Endodermal cell (in vitro differentiated cells): ENCODE results near the gene TMEM87B. TPM values are rescaled to one million over a fixed set of nuclear protein-coding genes. Genes with fewer than 3 reads are reported as not detected.

Experiments
- DNase-seq: peaks from one replicate; pipeline ENCODE4 v3.0.0-alpha.2; 2017
- H3K27ac ChIP-seq: 2 replicates; pipeline ENCODE4 v1.5.1; 2013; ENCODE audit warnings: mild to moderate bottlenecking, low read depth, low read length, moderate library complexity
- H3K27me3 ChIP-seq: 2 replicates; pipeline ENCODE4 v1.6.1; 2013; ENCODE audit warnings: mild to moderate bottlenecking, low read length, moderate library complexity; ENCODE audit not compliant: insufficient read depth, control insufficient read depth, poor library complexity, severe bottlenecking
- H3K36me3 ChIP-seq: 2 replicates; pipeline ENCODE4 v1.7.0; 2013; ENCODE audit warnings: mild to moderate bottlenecking, low read length, moderate library complexity; ENCODE audit not compliant: control insufficient read depth, insufficient read depth
- H3K4me1 ChIP-seq: one replicate; pipeline ENCODE4 v1.7.0; 2013; ENCODE audit warnings: low read length; ENCODE audit not compliant: control insufficient read depth, insufficient read depth
- H3K4me3 ChIP-seq: 2 replicates; pipeline ENCODE4 v1.5.1; 2013; ENCODE audit warnings: mild to moderate bottlenecking, low read length, moderate library complexity
- H3K9ac ChIP-seq: 2 replicates; pipeline ENCODE4 v1.6.1; 2013; ENCODE audit warnings: mild to moderate bottlenecking, low read length, moderate library complexity; ENCODE audit not compliant: poor library complexity, severe bottlenecking; ENCODE audit errors: extremely low read depth
- H3K9me3 ChIP-seq: 2 replicates; pipeline ENCODE4 v1.6.1; 2013; ENCODE audit warnings: mild to moderate bottlenecking, low read length, moderate library complexity; ENCODE audit not compliant: control insufficient read depth
- H3K27ac Mint-ChIP-seq: 2 replicates; pipeline ENCODE4 v1.8.0; 2020; ENCODE audit warnings: mixed read lengths
- H3K27me3 Mint-ChIP-seq: 2 replicates; pipeline ENCODE4 v1.8.0; 2021; ENCODE audit warnings: mild to moderate bottlenecking, mixed read lengths; ENCODE audit not compliant: insufficient read depth
- H3K36me3 Mint-ChIP-seq: 2 replicates; pipeline ENCODE4 v1.8.0; 2020; ENCODE audit warnings: low read depth, mixed read lengths
- H3K4me1 Mint-ChIP-seq: 2 replicates; pipeline ENCODE4 v1.8.0; 2020; ENCODE audit warnings: mixed read lengths
- H3K4me3 Mint-ChIP-seq: 2 replicates; pipeline ENCODE4 v1.8.0; 2020; ENCODE audit warnings: mild to moderate bottlenecking, moderate library complexity, mixed read lengths
- H3K9me3 Mint-ChIP-seq: 2 replicates; pipeline ENCODE4 v1.8.0; 2020; ENCODE audit warnings: mild to moderate bottlenecking, mixed read lengths
- CTCF ChIP-seq: fragments of 200-600 bp; sonication (generic); conservative IDR thresholded peaks from 2 replicates; pipeline ENCODE4 v1.5.0; 2021; ENCODE audit warnings: antibody characterized with exemption, mild to moderate bottlenecking
- WGBS, 2 experiments: methylation state at CpG; one replicate each; pipeline versions ENCODE4 v1.1.5 to v1.1.7; 2013; ENCODE audit warnings: missing lambda C conversion rate in 2 of 2, mixed read lengths in 1 of 2; ENCODE audit not compliant: insufficient coverage in 1 of 2, insufficient read length in 1 of 2; 5-methylcytosine and 5-hydroxymethylcytosine counted together
- total RNA-seq, 2 donors: library from RNA; stranded (reverse); fragmentation: NEBNext Ultra II Directional in 1 of 2; extraction: Animal tissue kit (Norgen Biotek cat#: 25700) in 1 of 2; gene quantifications; 2 replicates in 1 of 2; 3 replicates in 1 of 2; pipeline ENCODE4 v1.2.1, GENCODE V29; 2021

TMEM87B gene
- total RNA-seq, 2 donors from 2014 or later = 20.2 to 22.3 TPM

DNA sequence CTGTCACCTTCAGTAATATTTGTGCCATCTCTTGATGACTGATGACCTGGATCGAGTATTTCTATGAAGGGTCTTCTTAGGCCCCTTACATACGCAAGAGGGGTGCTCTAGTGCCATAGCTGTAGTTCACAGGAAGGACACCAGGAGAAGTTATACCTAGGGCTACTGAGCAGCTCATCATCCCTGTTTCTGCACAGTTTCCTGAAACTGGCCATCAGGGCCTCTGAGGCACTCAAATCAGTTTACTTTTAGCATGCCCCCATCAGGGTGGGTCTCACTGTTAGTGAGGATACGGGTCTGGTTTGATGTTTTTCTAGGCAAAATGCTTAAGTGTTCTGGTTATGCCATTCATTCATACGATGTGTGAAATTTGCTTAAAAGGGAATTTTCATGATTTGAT lies 63.1 kb downstream of the TMEM87B start:
- H3K4me1 ChIP-seq = no peaks in the 10 kb centered on the region
- H3K36me3 Mint-ChIP-seq = peaks cover 20% of the 10 kb centered on the region

DNA sequence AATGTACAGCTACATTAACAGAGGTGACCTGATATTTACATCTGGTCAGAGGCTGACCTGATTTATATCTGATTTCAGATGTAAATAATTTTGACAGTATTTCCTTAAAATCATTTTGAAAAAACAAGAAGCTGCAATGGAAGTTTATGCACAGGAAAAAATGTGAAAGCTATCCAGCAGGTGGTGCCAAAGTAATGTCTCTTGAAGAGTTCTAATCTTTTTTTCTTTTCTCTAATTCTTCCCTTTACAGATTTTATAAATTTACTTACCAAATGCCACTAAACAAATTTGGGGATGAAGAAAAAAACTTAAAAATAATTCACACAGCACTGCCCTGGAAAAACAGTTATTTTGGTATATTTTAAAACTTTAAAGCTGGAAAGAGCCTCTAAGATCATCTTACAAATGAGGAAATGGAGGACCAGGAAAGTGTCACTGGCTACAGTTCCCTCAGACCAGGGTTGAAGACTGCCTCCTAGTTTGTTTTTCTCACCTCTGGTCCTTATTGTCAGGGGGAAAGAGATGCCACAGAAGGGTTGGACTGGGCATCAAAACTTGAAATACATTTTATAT lies 66.7 kb downstream of the TMEM87B start:
- no peak overlapping the region for H3K27ac Mint-ChIP-seq
- H3K9me3 ChIP-seq = peaks cover 31% of the 10 kb centered on the region
- H3K4me1 Mint-ChIP-seq = no peaks in the 10 kb centered on the region
- H3K27me3 Mint-ChIP-seq = peaks cover 3% of the 10 kb centered on the region
- H3K27me3 ChIP-seq = no peaks in the 10 kb centered on the region
- no peak overlapping the region for H3K9ac ChIP-seq
- no peak overlapping the region for H3K4me3 ChIP-seq
- H3K4me3 Mint-ChIP-seq = no peak overlapping the region
- TF ChIP-seq CTCF = peak; percentile 86
- H3K27ac ChIP-seq = no peak overlapping the region
- no peaks in the 10 kb centered on the region for H3K4me1 ChIP-seq
- peaks cover 23% of the 10 kb centered on the region for H3K36me3 ChIP-seq
- H3K9me3 Mint-ChIP-seq = peaks cover 27% of the 10 kb centered on the region
- peaks cover 30% of the 10 kb centered on the region for H3K36me3 Mint-ChIP-seq
- DNase-seq = peak; percentile 57

More for the DNA sequence above, 63.1 kb downstream of the TMEM87B start:
- no peak overlapping the region for H3K9ac ChIP-seq
- 94 to 98% methylated on average over 3 to 4 of the region's 4 CpGs for WGBS, 2 experiments
- H3K36me3 ChIP-seq = peaks cover 28% of the 10 kb centered on the region
- Mint-ChIP-seq H3K4me3 (no peak overlapping the region), H3K9me3 (peaks cover under 1% of the 10 kb centered on the region), H3K27ac (no peak overlapping the region), H3K4me1 (no peaks in the 10 kb centered on the region), H3K27me3 (no peaks in the 10 kb centered on the region)
- no peak for DNase-seq
- H3K9me3 ChIP-seq = peaks cover 13% of the 10 kb centered on the region
- TF ChIP-seq CTCF = peak; percentile 64
- no peak overlapping the region for H3K4me3 ChIP-seq
- no peak overlapping the region for H3K27ac ChIP-seq
- no peaks in the 10 kb centered on the region for H3K27me3 ChIP-seq

DNA sequence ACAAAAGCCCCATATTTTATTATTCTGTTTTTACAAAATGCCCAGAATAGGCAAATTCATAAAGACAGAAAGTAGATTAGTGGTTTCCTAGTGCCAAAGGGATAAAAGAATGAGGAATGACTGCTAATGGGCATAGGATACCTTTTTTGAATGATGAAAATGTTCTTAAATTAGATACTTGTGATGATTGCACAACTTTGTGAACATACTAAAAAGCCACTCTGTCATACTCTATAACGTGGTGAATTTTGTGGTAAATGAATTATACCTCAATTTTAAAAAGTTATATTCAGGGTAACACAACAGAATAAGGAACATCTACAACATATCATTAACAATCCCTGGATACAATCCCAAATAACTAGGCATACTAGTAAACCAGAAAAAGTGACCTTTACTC lies 74.0 kb downstream of the TMEM87B start:
- peaks cover 29% of the 10 kb centered on the region for H3K9me3 ChIP-seq
- H3K4me3 Mint-ChIP-seq = no peak overlapping the region
- no peak overlapping the region for H3K4me3 ChIP-seq
- peaks cover 49% of the 10 kb centered on the region for H3K9me3 Mint-ChIP-seq
- H3K4me1 Mint-ChIP-seq = no peaks in the 10 kb centered on the region
- peaks cover 8% of the 10 kb centered on the region for H3K36me3 Mint-ChIP-seq
- no peak overlapping the region for H3K27ac ChIP-seq
- H3K27me3 ChIP-seq = no peaks in the 10 kb centered on the region
- 100% methylated on average over 1 of the region's 1 CpG; no CpG with 5 or more reads in 1 of the 2 experiments for WGBS, 2 experiments
- H3K27me3 Mint-ChIP-seq = peaks cover 4% of the 10 kb centered on the region
- no peaks in the 10 kb centered on the region for H3K4me1 ChIP-seq
- TF ChIP-seq CTCF = no peak
- no peak overlapping the region for H3K27ac Mint-ChIP-seq
- DNase-seq = no peak
- H3K36me3 ChIP-seq = peaks cover under 1% of the 10 kb centered on the region
- H3K9ac ChIP-seq = no peak overlapping the region
